Left lobe of liver (tissue), 2 donors: ENCODE measurements around the gene LDHAL6B. TPM values are rescaled to one million over a fixed set of nuclear protein-coding genes. Genes with fewer than 3 reads are reported as not detected.
"Not testable (repeated sequence)": the region's sequence is repeated elsewhere in the genome, so short reads cannot be mapped to it uniquely, and the experiment has no call there.

ENCODE experiments used
- ATAC-seq: fragments of 200-7000 bp; cut with Tn5 transposase; one replicate; pipeline ENCODE4 v1.9.1; 2020; ENCODE audit warnings: mild to moderate bottlenecking, moderate library complexity
- DNase-seq: peaks from one replicate; pipeline ENCODE4 v3.0.0-alpha.2; 2020; ENCODE audit warnings: low spot score
- total RNA-seq: library from RNA; stranded (reverse); gene quantifications from one replicate; pipeline ENCODE4 v1.2.1, GENCODE V29; 2021
- donor health status: DM: no; HTN: no; CAD: no; lungs with moderate emphysema.
- donor health status: DM: no; HTN: yes; CAD: no.

The LDHAL6B gene
- not detected for total RNA-seq

DNA sequence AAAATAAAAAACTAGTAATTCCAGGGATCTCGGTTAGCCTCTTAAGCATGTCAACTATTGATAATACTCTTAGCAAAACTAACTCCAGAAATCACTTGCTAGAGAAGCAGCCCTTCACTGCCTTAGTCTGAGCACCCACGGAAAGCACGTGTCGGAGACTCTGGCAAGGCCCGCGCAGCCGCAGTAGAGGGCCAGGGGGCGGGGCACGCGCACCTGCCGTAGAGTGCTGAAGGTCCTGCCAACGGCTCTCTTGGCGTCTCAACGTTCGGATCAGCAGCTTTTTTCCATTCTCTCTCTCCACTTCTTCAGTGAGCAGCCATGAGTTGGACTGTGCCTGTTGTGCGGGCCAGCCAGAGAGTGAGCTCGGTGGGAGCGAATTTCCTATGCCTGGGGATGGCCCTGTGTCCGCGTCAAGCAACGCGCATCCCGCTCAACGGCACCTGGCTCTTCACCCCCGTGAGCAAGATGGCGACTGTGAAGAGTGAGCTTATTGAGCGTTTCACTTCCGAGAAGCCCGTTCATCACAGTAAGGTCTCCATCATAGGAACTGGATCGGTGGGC, at the start of gene LDHAL6B:
LDHAL6B (plus strand) TSS at position 221 of the 561 bp plus-strand sequence; CDS start at position 319, 98 bp downstream.
- DNase-seq (no peak), ATAC-seq (no peak)

DNA sequence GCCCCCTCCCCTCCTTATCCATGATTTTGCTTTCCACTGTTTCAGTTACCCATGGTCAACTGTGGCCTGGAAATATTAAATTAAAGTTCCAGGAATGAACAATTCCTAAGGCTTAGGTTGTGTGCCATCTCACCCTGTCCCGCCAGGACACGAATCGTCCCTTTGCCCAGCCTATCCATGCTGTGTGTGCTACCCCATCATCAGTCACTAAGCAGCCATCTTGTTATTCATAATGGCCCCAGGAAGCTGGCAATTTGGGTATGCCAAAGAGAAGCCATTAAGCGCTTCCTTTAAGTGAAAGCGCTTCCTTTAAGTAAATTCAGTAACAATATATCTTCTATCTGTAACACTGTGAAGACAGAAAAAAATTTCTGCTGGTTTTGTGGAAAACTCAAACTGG, 49.2 kb upstream of the LDHAL6B start:
- no peak for ATAC-seq
- DNase-seq, result no peak

DNA sequence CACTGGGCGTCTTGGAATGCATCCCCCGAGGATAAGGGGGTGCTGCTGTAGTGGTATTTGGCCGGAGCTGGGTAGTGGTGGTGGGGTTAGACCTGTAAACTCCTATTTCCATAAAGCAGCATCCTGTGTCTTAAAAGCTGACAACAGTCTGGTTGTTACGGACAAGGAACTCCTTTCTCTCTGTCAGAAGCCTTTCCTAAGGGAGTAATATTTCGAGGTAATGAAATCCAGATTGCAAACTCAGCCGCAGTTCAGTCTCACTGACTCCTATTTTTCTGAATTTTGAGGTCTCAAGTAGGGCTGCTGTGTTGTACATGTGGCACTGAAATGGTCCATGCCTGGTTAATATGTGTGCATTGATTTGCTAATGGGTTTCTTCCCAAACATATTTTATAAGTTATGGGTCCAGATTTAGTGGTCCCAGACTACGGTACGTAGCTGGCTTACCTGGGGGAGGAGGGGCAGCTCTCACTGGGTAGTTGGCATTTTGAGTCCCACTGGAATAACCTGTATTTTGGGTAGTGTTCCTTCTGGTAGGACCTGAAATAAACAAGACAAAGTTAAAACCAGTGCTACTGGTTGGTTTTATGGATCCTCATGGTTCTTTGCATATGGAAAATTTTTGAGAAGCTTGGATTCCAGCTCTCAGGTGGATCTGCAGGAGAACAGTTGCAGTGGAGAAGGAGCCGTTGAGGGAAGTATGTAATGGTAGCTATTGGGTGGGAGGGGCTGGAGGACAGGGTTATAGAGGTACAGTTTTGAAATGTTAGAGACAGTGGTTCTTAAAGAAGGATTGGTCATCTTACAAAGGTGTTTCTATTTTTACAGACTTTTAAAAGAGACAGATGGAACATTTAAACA, 48.6 kb upstream of the LDHAL6B start:
- DNase-seq (no peak), ATAC-seq (no peak)

DNA sequence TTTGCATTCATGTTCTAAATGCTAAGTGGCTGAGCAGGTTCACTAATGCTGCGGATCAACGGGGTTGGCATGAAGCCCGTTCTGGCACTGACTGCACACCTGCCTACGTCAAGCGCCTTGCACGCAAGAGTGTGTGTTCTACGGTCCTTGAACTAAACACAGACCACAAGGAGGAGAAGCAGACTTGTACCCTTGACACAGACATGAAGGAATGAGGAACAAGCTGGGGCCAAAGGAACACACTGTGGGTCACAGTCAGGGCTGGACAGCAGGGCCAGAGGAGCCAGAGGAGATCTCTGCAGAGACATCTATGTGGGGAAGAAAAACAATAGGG, 48.0 kb upstream of the LDHAL6B start:
- no peak for DNase-seq
- no peak for ATAC-seq

DNA sequence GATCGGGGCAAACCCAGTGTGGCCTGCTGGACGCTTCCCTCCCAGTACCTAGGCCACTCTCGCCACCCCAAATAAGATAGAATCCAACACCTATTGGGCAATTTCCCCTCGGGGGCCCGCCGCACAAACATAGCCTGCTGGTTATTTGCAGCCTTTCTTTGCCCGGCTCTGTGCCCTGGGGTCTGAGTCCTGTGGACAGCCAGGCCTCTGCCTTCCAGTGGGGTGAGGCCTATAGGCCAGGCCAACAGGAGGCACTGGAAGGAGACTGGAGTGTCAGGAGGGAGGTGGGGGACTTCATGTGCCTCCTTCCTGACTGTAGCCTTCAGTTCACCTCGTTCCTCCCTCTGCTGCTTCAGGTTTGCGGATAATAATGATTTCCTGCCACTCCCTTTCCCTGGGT, 47.4 kb upstream of the LDHAL6B start:
- ATAC-seq (no peak), DNase-seq (no peak)

DNA sequence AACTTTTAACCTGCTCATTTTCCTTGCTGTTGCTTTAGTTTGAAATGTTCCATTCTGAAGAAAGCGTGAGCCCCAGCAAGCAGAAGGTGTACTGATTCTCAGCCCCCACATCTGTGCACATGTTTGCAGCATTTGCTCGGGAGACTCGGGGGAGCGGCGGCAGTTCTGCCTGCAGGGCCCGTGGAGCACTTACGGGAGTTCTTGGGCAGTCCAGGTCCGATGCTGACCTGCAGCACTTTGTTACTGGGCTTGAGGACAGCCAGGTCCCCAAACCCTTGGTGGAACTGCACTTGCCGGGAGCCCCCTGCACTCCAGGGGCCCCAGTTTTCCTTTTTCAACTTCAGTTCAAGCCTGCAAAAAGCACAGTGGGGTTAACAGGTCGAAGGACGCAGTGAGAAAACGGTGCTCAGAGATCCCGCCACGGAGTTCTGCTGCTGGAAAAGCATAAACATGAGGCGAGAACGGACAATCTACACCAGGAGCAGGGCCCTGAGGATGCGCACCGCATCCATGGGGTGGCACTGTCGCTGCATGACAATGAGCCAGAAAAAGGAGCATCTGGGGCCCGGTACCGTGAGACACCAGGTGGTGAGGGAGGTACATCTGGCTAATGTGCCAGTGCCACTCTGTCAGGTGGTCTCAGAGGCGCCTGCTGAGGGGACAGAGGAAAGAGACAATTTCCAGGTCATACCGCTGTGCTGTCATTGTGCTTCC, 45.6 kb upstream of the LDHAL6B start:
- no peak for DNase-seq
- peak; percentile 43 for ATAC-seq

DNA sequence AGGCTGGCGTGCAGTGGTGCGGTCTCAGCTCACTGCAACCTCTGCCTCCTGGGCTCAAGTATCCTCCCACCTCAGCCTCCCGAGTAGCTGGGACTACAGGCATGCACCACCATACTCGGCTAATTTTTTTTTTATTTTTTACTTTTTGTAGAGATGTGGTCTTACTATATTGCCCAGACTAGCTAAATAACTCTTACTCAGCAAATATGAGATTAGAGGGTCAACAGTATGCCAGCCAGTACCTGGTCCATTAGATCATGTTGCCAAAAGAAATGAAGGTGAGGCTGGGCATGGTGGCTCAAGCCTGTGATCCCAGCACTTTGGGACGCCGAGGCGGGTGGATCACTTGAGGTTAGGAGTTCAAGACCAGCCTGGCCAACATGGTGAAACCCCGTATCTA, 44.6 kb upstream of the LDHAL6B start:
- not testable (repeated sequence) for ATAC-seq, DNase-seq

DNA sequence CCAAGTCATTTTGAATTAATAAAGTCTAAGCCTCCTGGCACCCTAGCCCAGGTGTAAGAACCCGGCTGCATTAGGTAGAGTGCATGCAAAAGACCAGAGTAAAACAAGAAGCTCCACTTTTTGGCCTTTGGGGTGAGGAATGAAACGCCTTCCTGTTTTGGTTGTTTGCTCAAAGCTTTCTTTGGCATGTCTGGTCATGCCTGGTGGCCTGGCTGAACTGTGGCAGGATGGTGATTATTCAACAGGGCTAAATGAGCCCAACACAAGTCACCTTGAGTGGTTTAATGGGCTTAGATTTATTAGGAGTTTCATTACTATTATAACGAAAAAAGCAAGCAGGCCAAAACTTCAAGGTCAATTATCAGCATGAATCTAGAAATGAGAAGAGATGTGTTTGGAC, 40.9 kb upstream of the LDHAL6B start:
- DNase-seq (no peak), ATAC-seq (no peak)

DNA sequence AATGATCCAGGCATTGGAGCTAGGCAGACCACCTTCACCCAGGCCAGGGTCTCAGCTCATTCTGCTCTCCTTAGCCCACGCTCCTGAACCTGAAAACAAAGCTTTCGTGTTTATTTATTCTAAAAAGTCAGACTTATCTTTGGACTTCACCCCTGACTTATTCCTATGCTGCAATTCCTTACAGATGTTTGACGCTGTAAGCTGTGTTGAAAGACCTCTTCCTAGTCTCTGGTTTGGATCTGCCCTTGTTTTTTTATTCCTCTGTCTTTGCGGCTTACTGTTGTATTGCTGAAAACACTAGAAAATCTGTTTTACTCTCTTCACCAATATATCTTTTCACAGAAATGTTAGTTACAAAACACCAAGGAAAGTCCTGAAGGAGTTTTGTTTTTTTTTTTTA, 40.5 kb upstream of the LDHAL6B start:
- no peak for ATAC-seq
- no peak for DNase-seq

DNA sequence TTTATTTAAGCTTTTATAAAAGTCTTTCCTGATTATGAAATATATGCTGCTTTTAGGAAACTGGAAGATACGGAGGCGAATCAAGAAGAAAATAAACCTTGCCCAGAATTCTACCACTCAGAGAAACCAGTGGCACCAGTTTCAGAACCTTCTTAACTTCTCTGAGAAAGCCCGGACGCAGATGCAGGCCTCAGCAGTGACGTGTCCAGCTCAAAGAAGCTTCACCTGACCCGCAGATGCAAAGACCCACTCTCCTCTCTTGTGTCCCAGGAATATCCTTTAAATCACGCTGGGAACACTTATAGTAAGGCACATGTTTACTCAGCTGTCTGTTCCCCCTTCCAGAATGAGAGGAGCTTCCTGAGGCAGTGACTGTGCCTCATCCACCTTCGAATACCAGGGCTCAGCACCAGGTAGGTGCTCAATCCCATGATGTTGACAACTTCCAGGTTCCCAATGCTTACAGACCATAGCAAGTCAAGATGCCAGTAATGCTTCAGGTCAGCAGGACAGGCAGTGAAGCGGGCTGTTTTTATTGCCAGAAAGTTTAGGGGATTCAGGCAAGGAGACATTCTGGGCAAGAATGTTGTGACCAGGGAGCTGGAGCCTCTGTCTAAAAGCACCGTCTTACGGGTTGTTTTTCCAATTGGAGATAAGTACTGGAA, 39.9 kb upstream of the LDHAL6B start:
- no peak for ATAC-seq
- DNase-seq, result no peak

DNA sequence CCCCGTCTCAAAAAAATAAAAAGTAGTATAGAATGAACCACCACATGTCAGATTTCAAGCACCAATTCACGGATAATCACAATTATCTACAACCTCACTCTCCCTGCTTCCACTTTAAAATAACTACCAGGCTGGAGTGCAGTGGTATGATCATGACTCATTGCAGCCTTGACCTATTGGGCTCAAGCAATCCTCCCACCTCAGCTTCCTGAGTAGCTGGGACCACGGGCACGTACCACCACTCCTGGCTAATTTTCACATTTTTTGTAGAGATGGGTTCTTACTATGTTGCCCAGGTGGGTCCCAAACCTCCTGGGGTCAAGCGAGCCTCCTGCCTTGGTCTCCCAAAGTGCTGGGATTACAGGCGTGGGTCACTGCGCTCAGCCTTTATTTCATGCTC, 38.1 kb upstream of the LDHAL6B start:
- DNase-seq, result no peak
- ATAC-seq, result no peak

DNA sequence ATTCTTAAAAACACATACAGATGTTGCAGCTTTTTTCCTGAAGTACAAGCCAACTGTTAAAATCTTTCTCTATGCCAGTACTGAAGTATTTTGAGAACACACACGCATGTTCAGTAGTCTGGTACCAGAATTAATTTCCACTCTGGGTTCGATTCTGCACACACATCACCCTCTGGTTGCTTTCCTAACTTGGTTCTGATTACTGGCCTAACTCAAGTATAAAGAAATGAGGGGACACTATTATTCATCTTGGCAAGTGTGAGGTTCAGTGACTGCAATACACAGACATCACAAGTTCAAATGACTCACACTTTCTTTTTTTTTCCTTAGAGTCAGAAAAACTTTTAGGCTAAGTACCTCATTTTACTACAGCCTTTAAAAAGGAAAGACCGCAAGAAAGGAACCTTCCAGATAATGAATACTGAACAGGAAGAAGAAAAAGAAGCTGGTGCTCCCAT, 37.4 kb upstream of the LDHAL6B start:
- ATAC-seq, result no peak
- no peak for DNase-seq

DNA sequence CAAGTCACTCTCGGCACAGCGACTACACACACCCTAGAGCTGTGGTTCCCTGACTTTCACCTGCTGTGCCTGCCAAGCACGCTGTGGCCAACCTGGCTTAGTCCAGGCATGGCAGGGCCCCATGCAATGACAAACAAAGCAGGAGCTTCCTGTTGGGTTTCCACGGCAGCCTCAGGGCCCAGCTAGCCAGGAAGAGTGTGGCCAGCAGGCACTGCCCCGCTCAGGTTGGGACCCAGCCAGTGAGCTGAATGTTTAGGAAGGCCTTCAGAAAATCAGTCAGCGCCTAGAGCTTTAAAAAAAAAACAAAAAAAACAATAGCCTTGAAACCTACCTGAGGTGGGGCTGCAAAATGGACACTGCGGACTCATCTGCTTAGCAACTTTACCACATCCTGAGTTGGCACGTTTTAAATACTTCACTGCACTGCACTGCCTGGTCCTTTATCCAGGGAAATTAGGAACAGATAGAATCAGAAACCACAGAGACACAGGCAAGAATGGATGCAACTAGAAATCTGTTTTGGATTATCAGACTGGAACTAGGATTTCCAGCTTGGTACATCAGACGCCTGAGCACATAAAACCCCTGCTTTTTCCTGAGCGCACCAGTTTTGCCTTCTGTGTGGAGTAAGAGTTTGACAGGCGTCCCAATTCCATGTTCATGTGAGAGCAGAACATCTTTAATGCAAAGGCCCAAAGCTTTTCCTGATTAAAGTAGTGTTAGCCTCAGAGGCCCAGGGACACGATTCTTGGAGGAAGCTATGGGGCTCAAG, 36.2 kb upstream of the LDHAL6B start:
- peak; percentile 86 for DNase-seq
- peak; percentile 96 for ATAC-seq

DNA sequence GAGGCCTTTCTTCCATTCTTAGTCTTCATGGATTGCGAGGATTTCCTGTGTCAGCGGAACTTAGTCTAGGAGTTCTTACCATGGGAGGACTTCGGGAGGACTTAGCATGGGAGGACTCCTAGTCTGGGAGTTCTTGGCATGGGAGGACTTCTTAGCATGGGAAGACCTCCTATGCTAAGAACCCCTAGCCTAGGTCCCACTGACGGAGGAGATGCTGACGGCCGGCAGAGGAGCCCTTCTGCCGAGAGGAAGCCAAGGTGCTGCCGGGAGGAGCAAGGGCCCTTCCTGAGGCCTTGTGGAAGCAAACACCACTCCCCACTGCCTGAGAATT, 35.6 kb upstream of the LDHAL6B start:
- no peak for DNase-seq
- no peak for ATAC-seq

DNA sequence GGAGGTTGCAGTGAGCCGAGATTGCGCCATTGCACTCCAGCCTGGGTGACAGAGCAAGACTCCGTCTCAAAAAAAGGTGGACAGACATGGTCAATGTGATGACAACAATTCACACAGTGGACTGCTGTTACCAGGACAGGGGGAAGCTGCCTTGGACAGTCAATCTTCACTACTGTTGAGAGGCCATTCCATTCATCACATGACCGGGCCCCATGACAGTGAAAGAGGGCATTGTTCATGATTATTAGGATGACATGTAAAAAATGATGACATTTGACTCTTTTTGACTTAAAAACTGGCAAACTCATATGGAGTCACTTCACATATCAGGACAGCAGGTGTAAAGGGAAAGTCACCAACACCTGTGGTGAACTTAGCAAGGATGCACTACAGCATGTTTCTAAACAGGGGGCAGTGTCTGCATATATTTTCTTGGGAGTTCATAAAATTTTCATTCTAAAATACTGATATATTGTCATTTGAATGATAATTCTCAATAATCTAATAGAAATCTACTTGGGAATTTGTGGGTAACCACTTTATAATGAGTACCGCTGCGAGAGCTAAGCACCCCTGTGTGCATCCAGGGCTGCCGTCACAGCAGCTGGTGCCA, 34.2 kb upstream of the LDHAL6B start:
- no peak for ATAC-seq
- no peak for DNase-seq

DNA sequence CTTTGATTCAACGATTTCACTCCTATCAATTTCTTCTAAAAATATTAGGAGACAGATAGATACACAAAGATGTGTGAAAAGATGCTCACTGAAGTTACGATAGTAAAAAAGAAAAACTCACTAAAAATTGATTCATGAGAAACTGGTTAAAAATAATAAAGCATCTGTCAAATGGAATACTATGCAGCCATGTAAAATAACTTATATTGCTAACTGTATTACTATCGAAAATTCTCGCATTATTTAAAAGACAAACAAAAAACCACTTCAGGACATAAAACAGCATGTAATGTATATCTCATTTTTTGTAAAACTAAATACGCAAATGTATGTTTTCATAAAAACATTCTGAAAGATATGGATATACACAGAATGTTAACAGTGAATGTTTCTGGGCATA, 33.4 kb upstream of the LDHAL6B start:
- no peak for ATAC-seq

DNA sequence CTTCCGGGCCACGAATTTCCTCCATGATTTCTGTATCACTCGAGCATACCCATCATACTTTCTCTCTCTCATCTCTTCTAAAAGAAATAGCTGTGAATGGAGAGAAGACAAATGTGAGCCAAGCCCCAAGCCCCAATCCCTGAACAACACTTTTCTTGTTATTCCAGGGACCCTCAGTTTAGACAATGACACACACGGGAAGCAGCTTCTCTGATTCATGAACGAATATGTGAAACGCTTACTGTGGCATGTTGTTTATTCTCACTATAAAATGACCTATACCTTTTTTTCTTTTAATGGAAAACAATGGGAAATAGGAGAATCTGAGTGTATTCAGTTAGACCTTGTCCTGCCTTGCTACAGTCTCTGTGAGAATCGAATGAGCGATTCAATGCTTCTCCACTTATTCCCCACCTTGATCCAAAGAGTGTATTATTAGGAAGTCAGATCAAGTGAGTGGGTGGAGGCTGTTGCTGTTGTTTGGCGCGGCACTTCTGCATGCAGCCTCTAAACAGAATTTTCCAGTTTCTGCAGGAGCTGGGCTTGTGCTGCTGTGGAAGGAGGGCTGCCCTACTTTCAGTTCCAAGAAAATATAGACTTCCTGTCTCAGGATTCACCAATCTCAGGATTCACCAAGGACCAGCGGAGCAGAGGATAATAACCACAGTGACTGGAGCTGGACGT, 32.4 kb upstream of the LDHAL6B start:
- ATAC-seq (no peak), DNase-seq (no peak)

More for the DNA sequence above, 33.4 kb upstream of the LDHAL6B start:
- DNase-seq, result no peak

DNA sequence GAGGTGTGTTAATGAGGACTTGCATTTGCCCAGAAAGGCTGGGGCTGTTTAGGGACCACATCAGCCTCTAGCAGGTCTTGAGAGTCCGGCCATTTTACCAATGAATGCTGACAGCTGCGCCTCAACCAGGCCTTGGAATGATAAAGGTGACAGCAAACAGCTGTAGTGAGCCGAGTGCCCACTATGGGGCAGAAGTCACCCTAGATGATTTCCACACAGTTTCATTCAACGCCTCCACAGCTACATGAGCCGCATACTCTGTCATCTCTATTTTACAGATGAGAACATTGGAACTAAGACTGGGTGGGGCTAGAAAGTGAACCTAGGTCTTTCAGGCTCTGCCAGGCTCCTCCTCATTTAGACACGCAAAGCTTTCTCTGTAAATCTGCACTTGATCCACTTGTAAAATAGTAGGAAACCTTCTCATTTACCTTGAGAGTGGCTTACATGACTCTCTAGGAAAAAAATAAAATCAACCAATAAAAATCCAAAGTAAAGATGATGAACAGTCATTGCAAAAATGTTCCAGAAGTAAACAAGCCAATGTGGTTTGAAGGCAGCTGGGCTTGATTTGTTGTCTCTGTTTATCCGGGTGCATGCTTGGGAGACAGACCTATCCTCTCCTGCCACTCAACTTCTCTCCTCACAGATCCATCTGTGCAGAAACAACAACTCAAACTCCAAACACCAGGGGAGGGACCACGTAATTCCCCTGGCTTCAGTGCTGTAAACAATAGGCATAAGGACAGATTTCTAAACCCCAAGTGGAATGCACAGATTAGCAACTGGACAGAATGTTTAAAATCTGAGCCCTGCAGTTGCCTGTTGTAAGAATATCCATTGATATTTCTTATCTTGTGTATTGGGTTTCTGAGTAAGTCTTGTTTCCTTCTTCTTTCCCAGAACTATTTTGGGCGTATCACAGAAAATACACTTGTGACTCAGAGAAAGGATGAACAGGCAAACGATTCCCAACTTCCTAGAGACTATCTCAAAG, 31.5 kb upstream of the LDHAL6B start:
- DNase-seq, result no peak
- peak; percentile 72 for ATAC-seq
